Fibroblast of pulmonary artery (primary cell): ENCODE results near the gene GPR173.

Experiments used
- DNase-seq: peaks from one replicate; pipeline ENCODE4 v3.0.0-alpha.2; 2010; ENCODE audit warnings: low read depth
- H3K4me3 ChIP-seq: replicated peaks from 2 replicates; pipeline ENCODE4 v1.5.1; 2011; ENCODE audit warnings: low read depth, mild to moderate bottlenecking, control low read depth, low read length, moderate library complexity
- CTCF ChIP-seq: IDR thresholded peaks from 2 replicates; pipeline ENCODE4 v1.5.1; 2011; ENCODE audit warnings: mild to moderate bottlenecking, control low read depth, low read length, inconsistent platforms; ENCODE audit errors: missing control alignments

Gene GPR173

GRCh38 chrX:53094582-53094905, 46.0 kb downstream of the GPR173 start:
- TF ChIP-seq CTCF = no peak

GRCh38 chrX:53095796-53096195, 47.2 kb downstream of the GPR173 start:
- no peak for TF ChIP-seq CTCF
- H3K4me3 ChIP-seq = no peak overlapping the region

More at GRCh38 chrX:53094582-53094905, 46.0 kb downstream of the GPR173 start:
- H3K4me3 ChIP-seq = peak overlapping the region; percentile 73
- DNase-seq = no peak

GRCh38 chrX:53114864-53115549, 66.4 kb downstream of the GPR173 start:
- TF ChIP-seq CTCF = no peak
- no peak for DNase-seq

More at GRCh38 chrX:53095796-53096195, 47.2 kb downstream of the GPR173 start:
- DNase-seq = no peak

GRCh38 chrX:53115550-53115874, 66.9 kb downstream of the GPR173 start:
- TF ChIP-seq CTCF = no peak
- no peak for DNase-seq
- no peak overlapping the region for H3K4me3 ChIP-seq

More at GRCh38 chrX:53114864-53115549, 66.4 kb downstream of the GPR173 start:
- H3K4me3 ChIP-seq = no peak overlapping the region

GRCh38 chrX:53116101-53116500, 67.5 kb downstream of the GPR173 start:
- H3K4me3 ChIP-seq = peak overlapping the region; percentile 32
- no peak for TF ChIP-seq CTCF
- peak; percentile 82 for DNase-seq

- H3K4me3 ChIP-seq = no peak overlapping the region
- no peak for DNase-seq
- TF ChIP-seq CTCF = no peak
These were observed 73.4 kb downstream of the GPR173 start for GRCh38 chrX:53122013-53122412.

GRCh38 chrX:53125506-53125905, 76.9 kb downstream of the GPR173 start:
- DNase-seq = no peak
- H3K4me3 ChIP-seq = no peak overlapping the region
- no peak for TF ChIP-seq CTCF
